Osteocyte (in vitro differentiated cells): ENCODE measurements around the gene MPDZ. TPM values are rescaled to one million over a fixed set of nuclear protein-coding genes. Genes with fewer than 3 reads are reported as not detected.

Experiments
- DNase-seq: peaks from one replicate; pipeline ENCODE4 v3.0.0; 2021; ENCODE audit warnings: mixed read lengths; ENCODE audit not compliant: unreplicated experiment; ENCODE audit errors: extremely low spot score
- H3K27ac Mint-ChIP-seq: one replicate; pipeline ENCODE4 v1.8.0; 2021; ENCODE audit warnings: mild to moderate bottlenecking, mixed read lengths; ENCODE audit not compliant: unreplicated experiment
- H3K27me3 Mint-ChIP-seq: one replicate; pipeline ENCODE4 v1.8.0; 2021; ENCODE audit warnings: mixed read lengths; ENCODE audit not compliant: unreplicated experiment
- H3K36me3 Mint-ChIP-seq: one replicate; pipeline ENCODE4 v1.8.0; 2021; ENCODE audit warnings: mixed read lengths; ENCODE audit not compliant: unreplicated experiment
- H3K4me1 Mint-ChIP-seq: one replicate; pipeline ENCODE4 v1.8.0; 2021; ENCODE audit warnings: mixed read lengths; ENCODE audit not compliant: unreplicated experiment
- H3K4me3 Mint-ChIP-seq: one replicate; pipeline ENCODE4 v1.8.0; 2021; ENCODE audit warnings: mild to moderate bottlenecking, moderate library complexity, mixed read lengths; ENCODE audit not compliant: unreplicated experiment
- H3K9me3 Mint-ChIP-seq: one replicate; pipeline ENCODE4 v1.8.0; 2021; ENCODE audit warnings: mixed read lengths; ENCODE audit not compliant: unreplicated experiment
- total RNA-seq: library from RNA; stranded (reverse); gene quantifications from 2 replicates; pipeline ENCODE4 v1.2.1, GENCODE V29; 2021
- TF ChIP-seq, protein P1 (sequence below): fragments of 200-600 bp; sonication (generic); IDR thresholded peaks from 2 replicates; pipeline ENCODE4 v1.5.0; 2021; ENCODE audit warnings: antibody characterized with exemption, mild to moderate bottlenecking, moderate library complexity

MPDZ gene
- total RNA-seq, 1 donor from 2014 or later: 51.9 TPM

DNA sequence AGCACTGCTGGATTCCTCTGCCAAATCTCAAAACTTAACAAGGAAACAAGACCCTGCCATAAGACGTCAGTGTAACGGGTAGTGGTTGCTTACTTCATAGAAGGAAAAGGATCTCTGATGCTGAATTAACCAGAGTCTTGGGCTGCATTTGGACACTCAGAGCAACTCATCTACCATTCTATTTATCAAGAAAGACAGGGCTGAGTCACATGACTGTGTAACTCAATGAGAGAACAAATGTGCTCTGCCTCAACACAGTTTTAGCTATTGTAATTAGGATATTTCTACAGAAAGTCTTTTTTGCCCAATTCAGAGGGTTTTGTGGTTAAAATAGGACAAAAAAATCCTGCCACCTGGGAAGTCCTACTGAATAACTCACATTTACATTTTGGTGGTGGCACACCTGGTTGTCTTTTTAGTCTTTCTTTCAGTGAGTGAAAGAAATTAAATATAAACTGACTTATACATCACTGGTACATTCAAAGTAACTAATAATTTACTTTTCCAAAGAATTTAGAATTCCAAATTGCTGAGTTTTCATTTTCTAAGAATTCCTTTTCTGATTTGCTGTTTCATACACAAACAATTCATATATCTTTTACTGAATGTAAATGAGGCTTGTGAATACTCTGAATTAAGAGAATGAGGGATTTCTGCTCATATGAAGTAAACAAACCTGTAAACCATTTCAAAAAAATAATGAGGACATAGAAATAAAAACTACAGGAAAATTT, 104.4 kb downstream of the MPDZ start:
- H3K36me3 Mint-ChIP-seq: peaks cover 34% of the 10 kb centered on the region
- H3K27ac Mint-ChIP-seq: no peak overlapping the region

DNA sequence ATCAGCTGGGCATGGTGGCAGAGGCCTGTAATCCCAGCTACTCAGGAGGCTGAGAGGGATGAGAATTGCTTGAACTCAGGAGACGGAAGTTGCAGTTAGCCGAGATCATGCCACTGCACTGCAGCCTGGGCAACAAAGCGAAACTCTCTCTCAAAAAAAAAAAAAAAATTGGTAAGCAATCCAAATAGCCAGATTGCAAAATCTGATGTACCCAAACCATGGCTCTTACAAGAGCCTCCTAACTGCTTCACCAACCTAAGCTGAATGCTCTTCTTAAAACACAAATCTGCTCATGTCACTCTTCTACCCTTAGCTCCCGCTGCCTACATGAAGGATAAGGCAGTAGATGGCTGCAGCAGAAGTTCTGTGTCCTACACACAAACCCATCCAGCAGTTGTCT, 105.9 kb downstream of the MPDZ start:
- TF ChIP-seq, protein P1, sequence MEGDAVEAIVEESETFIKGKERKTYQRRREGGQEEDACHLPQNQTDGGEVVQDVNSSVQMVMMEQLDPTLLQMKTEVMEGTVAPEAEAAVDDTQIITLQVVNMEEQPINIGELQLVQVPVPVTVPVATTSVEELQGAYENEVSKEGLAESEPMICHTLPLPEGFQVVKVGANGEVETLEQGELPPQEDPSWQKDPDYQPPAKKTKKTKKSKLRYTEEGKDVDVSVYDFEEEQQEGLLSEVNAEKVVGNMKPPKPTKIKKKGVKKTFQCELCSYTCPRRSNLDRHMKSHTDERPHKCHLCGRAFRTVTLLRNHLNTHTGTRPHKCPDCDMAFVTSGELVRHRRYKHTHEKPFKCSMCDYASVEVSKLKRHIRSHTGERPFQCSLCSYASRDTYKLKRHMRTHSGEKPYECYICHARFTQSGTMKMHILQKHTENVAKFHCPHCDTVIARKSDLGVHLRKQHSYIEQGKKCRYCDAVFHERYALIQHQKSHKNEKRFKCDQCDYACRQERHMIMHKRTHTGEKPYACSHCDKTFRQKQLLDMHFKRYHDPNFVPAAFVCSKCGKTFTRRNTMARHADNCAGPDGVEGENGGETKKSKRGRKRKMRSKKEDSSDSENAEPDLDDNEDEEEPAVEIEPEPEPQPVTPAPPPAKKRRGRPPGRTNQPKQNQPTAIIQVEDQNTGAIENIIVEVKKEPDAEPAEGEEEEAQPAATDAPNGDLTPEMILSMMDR: no peak
- Mint-ChIP-seq H3K36me3 (peaks cover 33% of the 10 kb centered on the region), H3K27ac (no peak overlapping the region), H3K9me3 (no peaks in the 10 kb centered on the region), H3K4me3 (no peak overlapping the region), H3K4me1 (peaks cover 2% of the 10 kb centered on the region), H3K27me3 (no peaks in the 10 kb centered on the region)
- no peak for DNase-seq

More for the DNA sequence above, 104.4 kb downstream of the MPDZ start:
- H3K9me3 Mint-ChIP-seq: no peaks in the 10 kb centered on the region
- TF ChIP-seq, protein P1: no peak
- no peak for DNase-seq
- peaks cover 16% of the 10 kb centered on the region for H3K4me1 Mint-ChIP-seq
- no peak overlapping the region for H3K4me3 Mint-ChIP-seq
- H3K27me3 Mint-ChIP-seq: no peaks in the 10 kb centered on the region

DNA sequence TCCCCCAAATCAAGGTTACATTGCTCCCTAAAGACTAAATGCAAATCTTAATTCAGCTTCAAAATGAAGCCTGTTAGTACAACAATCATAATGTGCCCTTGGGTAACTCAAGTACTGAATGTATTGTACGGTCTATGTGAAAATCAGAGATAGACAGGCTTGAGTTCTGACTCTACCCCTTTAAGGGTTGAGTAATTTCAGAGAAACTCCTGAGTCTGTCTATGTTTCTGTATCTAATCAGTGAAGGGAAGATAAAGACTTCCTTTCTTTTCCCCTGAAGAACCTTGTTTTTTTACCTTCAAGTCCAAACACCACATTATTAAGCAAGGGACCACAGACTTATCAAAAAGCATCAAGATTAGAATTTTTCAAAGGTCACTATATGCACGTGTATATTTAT, 108.2 kb downstream of the MPDZ start:
- Mint-ChIP-seq H3K36me3 (peaks cover 43% of the 10 kb centered on the region), H3K9me3 (no peaks in the 10 kb centered on the region), H3K27ac (no peak overlapping the region), H3K27me3 (no peaks in the 10 kb centered on the region), H3K4me1 (no peaks in the 10 kb centered on the region), H3K4me3 (no peak overlapping the region)
- TF ChIP-seq, protein P1: no peak
- no peak for DNase-seq

DNA sequence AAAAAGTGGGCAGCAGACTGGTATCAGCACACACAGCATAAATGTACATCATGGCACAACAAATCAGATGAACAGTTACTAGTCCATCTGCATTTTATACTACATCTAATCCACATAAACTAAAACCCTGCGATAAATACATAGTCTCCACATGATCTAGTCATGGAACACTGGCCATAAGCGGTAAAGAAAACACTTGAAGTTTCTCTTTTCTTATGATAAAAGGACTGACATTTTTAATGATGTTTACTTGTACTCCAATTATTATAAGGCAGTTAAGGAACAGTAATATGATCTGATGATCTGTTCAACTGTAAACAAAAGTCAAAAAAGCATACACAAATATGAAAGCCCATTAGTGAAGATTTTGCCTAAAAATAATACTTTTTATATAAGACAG, 112.5 kb downstream of the MPDZ start:
- Mint-ChIP-seq H3K9me3 (no peaks in the 10 kb centered on the region), H3K27ac (no peak overlapping the region), H3K36me3 (peaks cover 24% of the 10 kb centered on the region), H3K4me1 (no peaks in the 10 kb centered on the region), H3K4me3 (no peak overlapping the region), H3K27me3 (no peaks in the 10 kb centered on the region)
- TF ChIP-seq, protein P1: no peak
- DNase-seq: no peak

DNA sequence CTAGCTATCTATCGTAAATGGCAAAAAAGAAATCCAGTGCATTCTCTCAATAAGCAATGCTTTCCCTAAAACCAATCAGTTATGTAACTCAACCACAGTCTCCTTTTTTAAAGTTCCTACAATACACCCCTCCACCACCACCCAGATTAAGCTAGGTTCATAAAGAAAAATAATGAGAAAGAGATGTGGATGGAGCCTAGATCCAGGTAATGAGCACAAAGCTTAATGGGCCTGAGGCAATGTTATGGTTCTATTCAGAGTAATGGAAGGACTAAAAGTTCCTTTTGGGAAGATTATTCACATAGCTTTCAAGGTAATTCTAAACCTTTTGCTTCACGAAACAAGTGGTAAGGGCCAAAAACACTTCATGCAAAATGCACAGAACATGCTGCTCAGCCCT, 113.5 kb downstream of the MPDZ start:
- H3K9me3 Mint-ChIP-seq: no peaks in the 10 kb centered on the region
- no peaks in the 10 kb centered on the region for H3K4me1 Mint-ChIP-seq
- H3K27me3 Mint-ChIP-seq: no peaks in the 10 kb centered on the region
- TF ChIP-seq, protein P1: no peak
- no peak for DNase-seq
- H3K4me3 Mint-ChIP-seq: no peak overlapping the region
- no peak overlapping the region for H3K27ac Mint-ChIP-seq
- H3K36me3 Mint-ChIP-seq: peaks cover 24% of the 10 kb centered on the region
